Measurements from ENCODE around the gene NKTR. TPM values are rescaled to one million over a fixed set of nuclear protein-coding genes. Genes with fewer than 3 reads are reported as not detected.

The NKTR gene
- total RNA-seq, 1 experiment from 2014 or later, result 79.8 TPM

DNA sequence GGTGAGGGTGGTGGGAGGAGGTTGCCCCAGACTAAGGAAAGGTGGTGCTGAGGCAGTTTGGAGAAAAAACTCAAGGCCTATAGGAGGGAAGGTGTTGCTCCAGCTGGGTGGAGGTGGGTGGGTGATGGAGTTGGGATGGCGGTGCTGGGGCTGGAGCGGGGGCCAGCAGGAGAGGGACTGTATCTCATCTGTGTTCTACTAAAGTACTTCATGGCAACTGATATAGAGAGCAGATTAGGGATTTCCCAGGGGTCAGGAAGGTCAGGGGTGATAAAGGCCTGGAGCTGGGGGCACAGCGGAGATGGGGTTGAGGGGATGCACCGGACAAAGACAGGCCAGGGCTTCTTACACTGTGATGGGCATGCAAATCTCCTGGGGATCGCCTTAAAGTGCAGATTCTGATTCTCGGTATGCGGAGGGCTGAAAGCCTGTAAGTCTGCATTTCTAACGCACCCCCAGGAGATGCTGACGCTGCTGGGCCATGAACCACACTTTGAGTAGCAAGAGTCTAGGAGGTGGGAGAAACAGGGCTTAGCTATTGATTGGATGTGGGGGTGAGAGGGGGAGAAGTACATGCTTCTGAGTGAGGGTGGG lies 89.0 kb downstream of the NKTR start:
- DNase-seq, result no peak
- Histone ChIP-seq H3K27ac (ENCODE audit: insufficient read length, low read depth, low read length) (no peak overlapping the region), H3K56ac (ENCODE audit: insufficient read length, low read depth, low read length) (no peak overlapping the region), H3K27me3 (ENCODE audit: insufficient read depth, low read length) (no peaks in the 10 kb centered on the region; the same call in 1 of the 2 replicates), H3K18ac (ENCODE audit: insufficient read length, low read depth, low read length) (no peak overlapping the region), H2BK20ac (ENCODE audit: low read depth, low read length, poor library complexity, severe bottlenecking) (no peak overlapping the region), H2BK120ac (ENCODE audit: low read depth, low read length, poor library complexity, severe bottlenecking) (no peak overlapping the region), H4K8ac (replicated peaks; ENCODE audit: insufficient read length, low read depth, low read length) (no peak overlapping the region), H3K4ac (ENCODE audit: low read depth, low read length) (no peak overlapping the region), H3K4me2 (ENCODE audit: insufficient read depth, insufficient read length, low read length) (no peak overlapping the region), H3K4me1 (ENCODE audit: insufficient read depth, low read length) (no peaks in the 10 kb centered on the region; the same call in 1 of the 2 replicates), H2AK5ac (ENCODE audit: insufficient read length, low read length) (no peak overlapping the region), H2BK12ac (ENCODE audit: insufficient read length, low read depth, low read length) (no peak overlapping the region), H4K91ac (ENCODE audit: insufficient read length, low read depth, low read length) (no peak overlapping the region), H3K79me1 (ENCODE audit: insufficient read depth, low read depth, low read length, poor library complexity, severe bottlenecking) (no peaks in the 10 kb centered on the region), H3T11ph (ENCODE audit: low read length) (no peak overlapping the region), H3K23ac (ENCODE audit: insufficient read length, low read depth, low read length) (no peak overlapping the region), H3K9ac (ENCODE audit: extremely low read depth, insufficient read length, low read length) (no peak overlapping the region), H3K79me2 (ENCODE audit: insufficient read depth, low read length) (no peaks in the 10 kb centered on the region), H4K20me1 (ENCODE audit: control insufficient read depth, insufficient read depth, insufficient read length) (no peaks in the 10 kb centered on the region), H2BK15ac (ENCODE audit: low read depth, low read length) (no peak overlapping the region), H4K5ac (ENCODE audit: insufficient read length, low read depth, low read length) (no peak overlapping the region), H2AFZ (ENCODE audit: low read length) (no peak overlapping the region), H3K9me3 (ENCODE audit: control insufficient read depth, low read depth, low read length) (no peaks in the 10 kb centered on the region), H3K23me2 (ENCODE audit: insufficient read length, low read depth, low read length, poor library complexity, severe bottlenecking) (no peaks in the 10 kb centered on the region), H3K14ac (ENCODE audit: insufficient read depth, low read length) (no peak overlapping the region), H2BK5ac (ENCODE audit: insufficient read length, low read length) (no peak overlapping the region)
- Mint-ChIP-seq H3K27me3 (ENCODE audit: low read depth) (peaks cover 12% of the 10 kb centered on the region), H3K9me3 (no peaks in the 10 kb centered on the region), H3K27ac (peak overlapping the region in 1 of 3 experiments; percentile 70; a peak in 3 of 7 replicates), H3K36me3 (ENCODE audit: insufficient read depth in 1 of 3, low read depth in 3 of 3) (no peaks in the 10 kb centered on the region; a peak in 1 of 7 replicates), H3K4me1 (peaks cover 19 to 25% of the 10 kb centered on the region in 2 experiments), H3K4me3 (peak overlapping the region in 1 of 2 experiments; percentile 30; a peak in 1 of 5 replicates)
- no CpG with 5 or more reads among the region's 9 CpGs for WGBS (ENCODE audit: extremely low coverage, insufficient read length, low lambda C conversion rate)
- TF ChIP-seq, protein P1, sequence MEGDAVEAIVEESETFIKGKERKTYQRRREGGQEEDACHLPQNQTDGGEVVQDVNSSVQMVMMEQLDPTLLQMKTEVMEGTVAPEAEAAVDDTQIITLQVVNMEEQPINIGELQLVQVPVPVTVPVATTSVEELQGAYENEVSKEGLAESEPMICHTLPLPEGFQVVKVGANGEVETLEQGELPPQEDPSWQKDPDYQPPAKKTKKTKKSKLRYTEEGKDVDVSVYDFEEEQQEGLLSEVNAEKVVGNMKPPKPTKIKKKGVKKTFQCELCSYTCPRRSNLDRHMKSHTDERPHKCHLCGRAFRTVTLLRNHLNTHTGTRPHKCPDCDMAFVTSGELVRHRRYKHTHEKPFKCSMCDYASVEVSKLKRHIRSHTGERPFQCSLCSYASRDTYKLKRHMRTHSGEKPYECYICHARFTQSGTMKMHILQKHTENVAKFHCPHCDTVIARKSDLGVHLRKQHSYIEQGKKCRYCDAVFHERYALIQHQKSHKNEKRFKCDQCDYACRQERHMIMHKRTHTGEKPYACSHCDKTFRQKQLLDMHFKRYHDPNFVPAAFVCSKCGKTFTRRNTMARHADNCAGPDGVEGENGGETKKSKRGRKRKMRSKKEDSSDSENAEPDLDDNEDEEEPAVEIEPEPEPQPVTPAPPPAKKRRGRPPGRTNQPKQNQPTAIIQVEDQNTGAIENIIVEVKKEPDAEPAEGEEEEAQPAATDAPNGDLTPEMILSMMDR (conservative IDR thresholded peaks at IDR 0.05), result no peak

Data from H9 (cell line).